SK-N-MC (cell line): ENCODE measurements around the gene EEFSEC.
A peak's percentile ranks its signal among the peaks of the same experiment; 100 is the strongest.

Experiments used
- DNase-seq: peaks from one replicate; pipeline ENCODE4 v3.0.0-alpha.2; 2011; ENCODE audit warnings: low read depth, low spot score
- H3K27ac ChIP-seq: fragments of 200-600 bp; sonication (generic); 2 replicates; pipeline ENCODE4 v1.5.1; 2016; ENCODE audit warnings: mixed run types
- H3K36me3 ChIP-seq: fragments of 200-600 bp; sonication (generic); 2 replicates; pipeline ENCODE4 v1.6.1; 2017; ENCODE audit warnings: antibody characterized with exemption, low read length, mixed read lengths; ENCODE audit not compliant: insufficient read depth
- H3K4me3 ChIP-seq: fragments of 200-600 bp; sonication (generic); 2 replicates; pipeline ENCODE4 v1.5.1; 2016
- H3K9ac ChIP-seq: fragments of 200-600 bp; sonication (generic); 2 replicates; pipeline ENCODE4 v1.8.0; 2017; ENCODE audit warnings: mixed run types, mixed read lengths; ENCODE audit not compliant: insufficient read length
- H3K9me3 ChIP-seq: fragments of 200-600 bp; sonication (generic); 2 replicates; pipeline ENCODE4 v1.6.1; 2017; ENCODE audit warnings: low read depth, mild to moderate bottlenecking, antibody characterized with exemption, low read length, moderate library complexity, mixed read lengths
- EZH2 ChIP-seq: fragments of 200-600 bp; sonication (generic); IDR thresholded peaks from one replicate; pipeline ENCODE4 v1.6.1; 2017; ENCODE audit warnings: antibody characterized with exemption
- FOXP2 ChIP-seq: optimal IDR thresholded peaks from 2 replicates; pipeline ENCODE3; 2011; ENCODE audit warnings: mild to moderate bottlenecking, moderate library complexity; ENCODE audit not compliant: insufficient read depth; ENCODE audit errors: extremely low read length, control extremely low read depth
- POLR2AphosphoS5 ChIP-seq: IDR thresholded peaks from 2 replicates; pipeline ENCODE4 v1.6.1; 2012; ENCODE audit warnings: mild to moderate bottlenecking, low read depth, low read length, borderline replicate concordance

Gene EEFSEC

GRCh38 chr3:128175768-128176167 lies 22.5 kb downstream of the EEFSEC start:
- Histone ChIP-seq H3K4me3 (peak overlapping the region; percentile 3; the same call in 1 of the 2 replicates), H3K9ac (peak overlapping the region; percentile 35), H3K36me3 (no peaks in the 10 kb centered on the region), H3K9me3 (no peaks in the 10 kb centered on the region), H3K27ac (peak overlapping the region; percentile 85)
- no peak for DNase-seq
- TF ChIP-seq FOXP2 (no peak), POLR2AphosphoS5 (no peak), EZH2 (no peak)

- TF ChIP-seq POLR2AphosphoS5 (no peak), EZH2 (no peak), FOXP2 (no peak)
Measured at GRCh38 chr3:128176276-128176833, 23.1 kb downstream of the EEFSEC start.

GRCh38 chr3:128177865-128178264 lies 24.6 kb downstream of the EEFSEC start:
- DNase-seq = no peak
- Histone ChIP-seq H3K36me3 (no peaks in the 10 kb centered on the region), H3K27ac (peak overlapping the region; percentile 76), H3K9ac (peak overlapping the region; percentile 71), H3K4me3 (peak overlapping the region; percentile 66), H3K9me3 (no peaks in the 10 kb centered on the region)
- no peak for TF ChIP-seq POLR2AphosphoS5
- no peak for TF ChIP-seq EZH2
- no peak for TF ChIP-seq FOXP2

More at GRCh38 chr3:128176276-128176833, 23.1 kb downstream of the EEFSEC start:
- Histone ChIP-seq H3K9ac (peak overlapping the region; percentile 35), H3K27ac (peak overlapping the region; percentile 85), H3K9me3 (no peaks in the 10 kb centered on the region), H3K4me3 (peak overlapping the region; percentile 3), H3K36me3 (no peaks in the 10 kb centered on the region)
- DNase-seq = no peak

- TF ChIP-seq EZH2 (no peak), FOXP2 (no peak), POLR2AphosphoS5 (no peak)
- DNase-seq = no peak
- Histone ChIP-seq H3K9ac (peak overlapping the region; percentile 71), H3K9me3 (no peaks in the 10 kb centered on the region), H3K36me3 (no peaks in the 10 kb centered on the region), H3K4me3 (peak overlapping the region; percentile 66), H3K27ac (peak overlapping the region; percentile 76)
Measured at GRCh38 chr3:128178782-128179483, 25.7 kb downstream of the EEFSEC start.

- H3K36me3 ChIP-seq = no peaks in the 10 kb centered on the region
- no peak overlapping the region for H3K9ac ChIP-seq
- no peak for DNase-seq
- peak overlapping the region; percentile 76; the same call in 1 of the 2 replicates for H3K27ac ChIP-seq
- H3K4me3 ChIP-seq = peak overlapping the region; percentile 66; the same call in 1 of the 2 replicates
- TF ChIP-seq EZH2 = no peak
- TF ChIP-seq FOXP2 = no peak
- TF ChIP-seq POLR2AphosphoS5 = no peak
- H3K9me3 ChIP-seq = no peaks in the 10 kb centered on the region
Measured at GRCh38 chr3:128179484-128179819, 26.2 kb downstream of the EEFSEC start.

GRCh38 chr3:128180436-128180835 lies 27.2 kb downstream of the EEFSEC start:
- H3K36me3 ChIP-seq = no peaks in the 10 kb centered on the region
- no peak for DNase-seq
- no peak overlapping the region for H3K9ac ChIP-seq
- H3K9me3 ChIP-seq = peaks cover under 1% of the 10 kb centered on the region; the same call in 1 of the 2 replicates
- no peak for TF ChIP-seq POLR2AphosphoS5
- no peak for TF ChIP-seq EZH2
- no peak for TF ChIP-seq FOXP2
- no peak overlapping the region for H3K4me3 ChIP-seq
- H3K27ac ChIP-seq = no peak overlapping the region

- Histone ChIP-seq H3K27ac (no peak overlapping the region), H3K4me3 (no peak overlapping the region), H3K36me3 (no peaks in the 10 kb centered on the region), H3K9me3 (peaks cover 3% of the 10 kb centered on the region; the same call in 1 of the 2 replicates), H3K9ac (no peak overlapping the region)
- no peak for TF ChIP-seq FOXP2
- no peak for TF ChIP-seq EZH2
- no peak for TF ChIP-seq POLR2AphosphoS5
- DNase-seq = no peak
Measured at GRCh38 chr3:128180913-128181312, 27.6 kb downstream of the EEFSEC start.

- TF ChIP-seq EZH2 (no peak), FOXP2 (no peak), POLR2AphosphoS5 (no peak)
Measured at GRCh38 chr3:128182656-128183055, 29.4 kb downstream of the EEFSEC start.

More at GRCh38 chr3:128182656-128183055, 29.4 kb downstream of the EEFSEC start:
- DNase-seq = no peak
- Histone ChIP-seq H3K4me3 (no peak overlapping the region), H3K27ac (no peak overlapping the region), H3K9ac (no peak overlapping the region), H3K9me3 (peaks cover 3% of the 10 kb centered on the region; the same call in 1 of the 2 replicates), H3K36me3 (no peaks in the 10 kb centered on the region)
